Tibial nerve (tissue), 4 donors: Measurements from ENCODE around the gene ENOX1. TPM values are rescaled to one million over a fixed set of nuclear protein-coding genes. Genes with fewer than 3 reads are reported as not detected.

Experiments used
- DNase-seq, 2 donors: peaks; one replicate each; pipeline ENCODE4 v3.0.0-alpha.2; 2019; ENCODE audit warnings: low spot score in 2 of 2
- H3K27ac ChIP-seq, 4 donors: fragments of 200-600 bp; sonication (generic) in 3 of 4; one replicate each; pipeline ENCODE4 v1.5.1; 2017 to 2019; ENCODE audit warnings: mild to moderate bottlenecking in 1 of 4
- H3K27me3 ChIP-seq, 2 donors: fragments of 200-600 bp; sonication (generic) in 1 of 2; one replicate each; pipeline versions ENCODE4 v1.5.1 to v1.6.0; 2017 to 2019
- H3K36me3 ChIP-seq, 3 donors: fragments of 200-600 bp; sonication (generic); one replicate each; pipeline ENCODE4 v1.5.1; 2018 to 2019
- H3K4me1 ChIP-seq, 4 donors: fragments of 200-600 bp; sonication (generic) in 3 of 4; one replicate each; pipeline ENCODE4 v1.5.1; 2017 to 2019
- H3K4me3 ChIP-seq, 4 donors: fragments of 200-600 bp; sonication (generic) in 3 of 4; one replicate each; pipeline ENCODE4 v1.5.1; 2017 to 2019; ENCODE audit warnings: mild to moderate bottlenecking in 1 of 4, moderate library complexity in 1 of 4
- H3K9me3 ChIP-seq, 4 donors: fragments of 200-600 bp; sonication (generic) in 3 of 4; one replicate each; pipeline ENCODE4 v1.5.1; 2017 to 2019
- CTCF ChIP-seq, 5 experiments: fragments of 200-600 bp in 3 of 5; fragments of 450-650 bp in 2 of 5; sonication (generic) in 3 of 5; IDR thresholded peaks; one replicate each; pipeline ENCODE4 v1.5.1; 2016 to 2019; ENCODE audit warnings: antibody characterized with exemption in 5 of 5, mild to moderate bottlenecking in 3 of 5, moderate library complexity in 2 of 5
- EP300 ChIP-seq, 2 donors: sonication (generic); formaldehyde crosslinking; IDR thresholded peaks; one replicate each; pipeline ENCODE4 v1.6.1; 2017; ENCODE audit warnings: antibody characterized with exemption in 2 of 2, mild to moderate bottlenecking in 1 of 2
- POLR2A ChIP-seq, 2 donors: fragments of 450-650 bp; IDR thresholded peaks; one replicate each; pipeline ENCODE4 v1.6.1; 2017; ENCODE audit warnings: antibody characterized with exemption in 2 of 2, mild to moderate bottlenecking in 2 of 2, moderate library complexity in 2 of 2
- WGBS, 2 donors: methylation state at CpG; one replicate each; pipeline ENCODE4 v1.1.5; 2018; 5-methylcytosine and 5-hydroxymethylcytosine counted together
- total RNA-seq, 4 donors: library from RNA; depleted of rRNA; stranded (reverse); fragments of >200 nt; gene quantifications; one replicate each; pipeline ENCODE4 v1.1.0, GENCODE V29; 2016

ENOX1 gene
- total RNA-seq, 4 donors from 2014 or later = 2.6 to 8.2 (median 4.6) TPM

GRCh38 chr13:43309311-43309710, 477.5 kb downstream of the ENOX1 start:
- TF ChIP-seq EP300 (IDR thresholded peaks at IDR 0.05) (no peak), POLR2A (IDR thresholded peaks at IDR 0.05) (no peak), CTCF (IDR thresholded peaks at IDR 0.05) (no peak)
- peaks cover 0 to 11% (median 0%) of the 10 kb centered on the region in 4 donors for H3K4me1 ChIP-seq

DNA sequence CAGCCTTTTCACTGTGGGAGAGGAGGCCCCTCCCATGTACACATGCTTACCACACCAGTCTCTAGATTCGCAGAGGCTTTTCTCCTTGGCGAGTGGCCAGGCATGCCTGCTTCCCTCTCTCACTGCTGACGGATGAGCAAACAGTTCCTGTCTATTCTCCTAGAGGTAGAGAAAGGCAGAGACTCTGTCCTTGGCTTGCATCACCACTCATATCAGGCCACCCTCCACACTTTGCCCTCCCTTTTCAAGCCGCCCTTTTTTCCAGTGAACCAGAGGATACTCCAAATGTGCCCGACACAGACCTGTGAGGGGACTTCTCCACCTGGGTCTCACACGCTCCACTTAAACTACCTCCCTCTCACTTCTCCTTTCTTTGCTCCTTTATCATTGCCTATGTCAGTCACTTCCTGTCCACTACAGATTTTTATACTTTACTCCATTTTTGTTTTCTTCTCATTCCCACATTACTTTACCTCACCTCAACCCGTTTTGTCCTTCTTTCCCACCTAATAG, 478.8 kb downstream of the ENOX1 start:
- Histone ChIP-seq H3K9me3 (no peaks in the 10 kb centered on the region), H3K4me3 (no peak overlapping the region), H3K36me3 (no peaks in the 10 kb centered on the region), H3K27me3 (no peaks in the 10 kb centered on the region), H3K27ac (no peak overlapping the region), H3K4me1 (peaks cover 0 to 13% (median 0%) of the 10 kb centered on the region in 4 donors)
- TF ChIP-seq POLR2A (IDR thresholded peaks at IDR 0.05) (no peak), CTCF (IDR thresholded peaks at IDR 0.05) (no peak), EP300 (IDR thresholded peaks at IDR 0.05) (peak in 1 of 2 donors; percentile 37)
- DNase-seq = peak; percentile 71 to 72
- 45 to 46% methylated on average over 7 of the region's 7 CpGs for WGBS, 2 donors

More at GRCh38 chr13:43309311-43309710, 477.5 kb downstream of the ENOX1 start:
- H3K36me3 ChIP-seq = no peaks in the 10 kb centered on the region
- no peaks in the 10 kb centered on the region for H3K27me3 ChIP-seq
- H3K27ac ChIP-seq = no peak overlapping the region
- H3K4me3 ChIP-seq = no peak overlapping the region
- no peak for DNase-seq
- 48 to 59% methylated on average over 4 of the region's 4 CpGs for WGBS, 2 donors
- no peaks in the 10 kb centered on the region for H3K9me3 ChIP-seq

GRCh38 chr13:43307221-43307920, 479.4 kb downstream of the ENOX1 start:
- H3K4me3 ChIP-seq = no peak overlapping the region
- TF ChIP-seq EP300 (IDR thresholded peaks at IDR 0.05) (no peak), POLR2A (IDR thresholded peaks at IDR 0.05) (no peak), CTCF (IDR thresholded peaks at IDR 0.05) (no peak)
- no peaks in the 10 kb centered on the region for H3K9me3 ChIP-seq
- no peaks in the 10 kb centered on the region for H3K27me3 ChIP-seq
- no peak overlapping the region for H3K27ac ChIP-seq
- no peak for DNase-seq
- H3K36me3 ChIP-seq = no peaks in the 10 kb centered on the region
- peaks cover 0 to 17% (median 0%) of the 10 kb centered on the region in 4 donors for H3K4me1 ChIP-seq
- 41 to 52% methylated on average over 6 of the region's 6 CpGs for WGBS, 2 donors

- Histone ChIP-seq H3K36me3 (no peaks in the 10 kb centered on the region), H3K27me3 (no peaks in the 10 kb centered on the region), H3K4me1 (peaks cover 0 to 17% (median 0%) of the 10 kb centered on the region in 4 donors), H3K4me3 (no peak overlapping the region), H3K27ac (no peak overlapping the region), H3K9me3 (no peaks in the 10 kb centered on the region)
- no peak for TF ChIP-seq EP300 (IDR thresholded peaks at IDR 0.05)
- no peak for TF ChIP-seq POLR2A (IDR thresholded peaks at IDR 0.05)
- no peak for TF ChIP-seq CTCF (IDR thresholded peaks at IDR 0.05)
- DNase-seq = no peak
Measured at GRCh38 chr13:43306372-43306771, 480.4 kb downstream of the ENOX1 start.

DNA sequence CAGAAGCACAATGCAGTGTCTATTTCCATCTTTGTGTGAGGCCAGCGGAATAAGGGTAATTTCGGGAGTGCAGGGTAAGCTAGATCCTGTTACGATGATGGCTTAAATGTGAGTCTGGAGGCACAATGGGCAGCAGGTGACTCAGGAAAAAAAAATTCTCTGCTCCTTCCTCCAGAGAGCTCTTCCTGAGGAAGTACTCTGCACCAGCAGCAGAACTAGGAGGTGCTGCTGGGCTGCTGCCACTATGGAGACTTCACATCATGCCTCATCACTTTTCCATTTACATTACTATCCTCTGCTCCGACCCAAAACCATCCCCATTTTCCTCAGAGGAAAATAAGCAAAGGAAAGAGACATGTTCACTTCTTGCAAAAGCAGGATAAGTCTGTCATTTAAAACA, 481.4 kb downstream of the ENOX1 start:
- TF ChIP-seq CTCF (IDR thresholded peaks at IDR 0.05) (no peak), EP300 (IDR thresholded peaks at IDR 0.05) (no peak), POLR2A (IDR thresholded peaks at IDR 0.05) (no peak)
- H3K36me3 ChIP-seq = no peaks in the 10 kb centered on the region
- DNase-seq = no peak
- peaks cover 0 to 17% (median 0%) of the 10 kb centered on the region in 4 donors for H3K4me1 ChIP-seq
- H3K27me3 ChIP-seq = no peaks in the 10 kb centered on the region
- no peaks in the 10 kb centered on the region for H3K9me3 ChIP-seq
- H3K4me3 ChIP-seq = no peak overlapping the region
- WGBS, 2 donors = 46 to 49% methylated on average over 4 of the region's 4 CpGs
- no peak overlapping the region for H3K27ac ChIP-seq
